ENCODE measurements around the gene ITIH1. TPM values are rescaled to one million over a fixed set of nuclear protein-coding genes. Genes with fewer than 3 reads are reported as not detected.

The ITIH1 gene
- total RNA-seq, 1 experiment from 2014 or later, result 0.26 TPM

GRCh38 chr3:52784931-52785590, 7.7 kb downstream of the ITIH1 start:
- H3K9me3 Mint-ChIP-seq, result no peaks in the 10 kb centered on the region
- H3K27me3 Mint-ChIP-seq (ENCODE audit: low read depth), result no peaks in the 10 kb centered on the region
- ChIA-PET POLR2A (interaction anchor here (1.1 kb wide), 1 partner anchor 8 kb away, joined by 3 read pairs; no protein-coding TSS in a partner anchor), CTCF (interaction anchor here (1.3 to 5.4 kb wide), 3 partner anchors 7 to 36 kb away, joined by 7 to 41 read pairs (median 27); no protein-coding TSS in a partner anchor)
- no peak overlapping the region for H3K4me3 Mint-ChIP-seq
- peaks cover 13% of the 10 kb centered on the region for H3K4me1 Mint-ChIP-seq
- no peak overlapping the region for H3K27ac Mint-ChIP-seq
- H3K36me3 Mint-ChIP-seq, result no peaks in the 10 kb centered on the region
- ATAC-seq, result no peak
- no peak for TF ChIP-seq MLX (CRISPR knock-in tag; IDR thresholded peaks at IDR 0.05)
- TF ChIP-seq, protein P1, sequence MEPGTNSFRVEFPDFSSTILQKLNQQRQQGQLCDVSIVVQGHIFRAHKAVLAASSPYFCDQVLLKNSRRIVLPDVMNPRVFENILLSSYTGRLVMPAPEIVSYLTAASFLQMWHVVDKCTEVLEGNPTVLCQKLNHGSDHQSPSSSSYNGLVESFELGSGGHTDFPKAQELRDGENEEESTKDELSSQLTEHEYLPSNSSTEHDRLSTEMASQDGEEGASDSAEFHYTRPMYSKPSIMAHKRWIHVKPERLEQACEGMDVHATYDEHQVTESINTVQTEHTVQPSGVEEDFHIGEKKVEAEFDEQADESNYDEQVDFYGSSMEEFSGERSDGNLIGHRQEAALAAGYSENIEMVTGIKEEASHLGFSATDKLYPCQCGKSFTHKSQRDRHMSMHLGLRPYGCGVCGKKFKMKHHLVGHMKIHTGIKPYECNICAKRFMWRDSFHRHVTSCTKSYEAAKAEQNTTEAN (CRISPR knock-in tag; IDR thresholded peaks at IDR 0.05), result no peak
- TF ChIP-seq, protein P2, sequence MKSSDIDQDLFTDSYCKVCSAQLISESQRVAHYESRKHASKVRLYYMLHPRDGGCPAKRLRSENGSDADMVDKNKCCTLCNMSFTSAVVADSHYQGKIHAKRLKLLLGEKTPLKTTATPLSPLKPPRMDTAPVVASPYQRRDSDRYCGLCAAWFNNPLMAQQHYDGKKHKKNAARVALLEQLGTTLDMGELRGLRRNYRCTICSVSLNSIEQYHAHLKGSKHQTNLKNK (CRISPR knock-in tag; IDR thresholded peaks at IDR 0.05), result no peak
- TF ChIP-seq FOXP4 (CRISPR knock-in tag; IDR thresholded peaks at IDR 0.05), result no peak
- no peak for TF ChIP-seq ZNF263 (CRISPR knock-in tag; IDR thresholded peaks at IDR 0.05; ENCODE audit: low read depth)
- TF ChIP-seq, protein P3, sequence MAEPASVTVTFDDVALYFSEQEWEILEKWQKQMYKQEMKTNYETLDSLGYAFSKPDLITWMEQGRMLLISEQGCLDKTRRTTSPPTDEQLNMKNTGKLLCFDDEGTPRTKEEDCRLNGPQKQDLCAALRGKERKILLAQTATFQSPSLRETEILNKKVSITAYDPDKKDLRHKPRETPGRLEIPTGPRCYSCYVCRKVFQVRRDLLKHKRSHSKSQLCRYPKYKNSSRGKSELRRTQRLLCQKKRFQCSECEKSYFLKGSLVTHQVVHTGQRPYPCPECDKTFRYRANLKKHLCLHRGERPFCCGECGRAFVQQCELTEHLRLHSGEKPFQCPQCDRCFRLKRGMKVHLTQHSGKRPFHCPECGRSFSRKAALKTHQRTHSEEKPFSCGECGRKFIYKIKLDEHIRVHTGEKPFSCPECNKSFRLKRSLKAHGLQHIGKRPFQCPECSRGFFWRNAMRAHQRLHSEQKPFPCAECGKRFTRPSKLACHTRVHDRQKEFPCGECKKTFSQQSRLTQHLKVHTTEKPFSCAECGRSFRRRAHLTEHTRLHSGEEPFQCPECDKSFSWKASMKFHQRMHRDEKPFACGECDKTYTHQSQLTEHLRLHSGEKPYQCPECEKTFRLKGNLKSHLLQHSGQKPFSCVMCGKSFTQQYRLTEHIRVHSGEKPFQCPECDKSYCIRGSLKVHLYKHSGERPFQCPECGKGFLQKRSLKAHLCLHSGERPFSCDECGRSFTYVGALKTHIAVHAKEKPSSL (CRISPR knock-in tag; conservative IDR thresholded peaks at IDR 0.05), result no peak
- no peak for TF ChIP-seq MAX (CRISPR knock-in tag; IDR thresholded peaks at IDR 0.05)
- TF ChIP-seq HMGA2 (CRISPR knock-in tag; IDR thresholded peaks at IDR 0.05), result no peak
- no peak for TF ChIP-seq SOX15 (CRISPR knock-in tag; IDR thresholded peaks at IDR 0.05)
- no peak for TF ChIP-seq TCF7 (CRISPR knock-in tag; IDR thresholded peaks at IDR 0.05; ENCODE audit: low read depth)
- no peak for TF ChIP-seq ATF2 (CRISPR knock-in tag; IDR thresholded peaks at IDR 0.05; ENCODE audit: borderline replicate concordance, low read depth)
- TF ChIP-seq TP53 (CRISPR knock-in tag; IDR thresholded peaks at IDR 0.05), result no peak
- TF ChIP-seq, protein P4, sequence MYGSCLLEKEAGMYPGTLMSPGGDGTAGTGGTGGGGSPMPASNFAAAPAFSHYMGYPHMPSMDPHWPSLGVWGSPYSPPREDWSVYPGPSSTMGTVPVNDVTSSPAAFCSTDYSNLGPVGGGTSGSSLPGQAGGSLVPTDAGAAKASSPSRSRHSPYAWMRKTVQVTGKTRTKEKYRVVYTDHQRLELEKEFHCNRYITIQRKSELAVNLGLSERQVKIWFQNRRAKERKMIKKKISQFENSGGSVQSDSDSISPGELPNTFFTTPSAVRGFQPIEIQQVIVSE (CRISPR knock-in tag; IDR thresholded peaks at IDR 0.05; ENCODE audit: borderline replicate concordance), result no peak
- TF ChIP-seq, protein P5, sequence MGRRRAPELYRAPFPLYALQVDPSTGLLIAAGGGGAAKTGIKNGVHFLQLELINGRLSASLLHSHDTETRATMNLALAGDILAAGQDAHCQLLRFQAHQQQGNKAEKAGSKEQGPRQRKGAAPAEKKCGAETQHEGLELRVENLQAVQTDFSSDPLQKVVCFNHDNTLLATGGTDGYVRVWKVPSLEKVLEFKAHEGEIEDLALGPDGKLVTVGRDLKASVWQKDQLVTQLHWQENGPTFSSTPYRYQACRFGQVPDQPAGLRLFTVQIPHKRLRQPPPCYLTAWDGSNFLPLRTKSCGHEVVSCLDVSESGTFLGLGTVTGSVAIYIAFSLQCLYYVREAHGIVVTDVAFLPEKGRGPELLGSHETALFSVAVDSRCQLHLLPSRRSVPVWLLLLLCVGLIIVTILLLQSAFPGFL (CRISPR knock-in tag; IDR thresholded peaks at IDR 0.05; ENCODE audit: borderline replicate concordance), result no peak
- no peak for TF ChIP-seq USF1 (CRISPR knock-in tag; IDR thresholded peaks at IDR 0.05)
- DNase-seq (ENCODE audit: low spot score), result no peak

Measured in WTC11 (cell line).